Measurements from ENCODE around the gene MARCHF10.

DNA sequence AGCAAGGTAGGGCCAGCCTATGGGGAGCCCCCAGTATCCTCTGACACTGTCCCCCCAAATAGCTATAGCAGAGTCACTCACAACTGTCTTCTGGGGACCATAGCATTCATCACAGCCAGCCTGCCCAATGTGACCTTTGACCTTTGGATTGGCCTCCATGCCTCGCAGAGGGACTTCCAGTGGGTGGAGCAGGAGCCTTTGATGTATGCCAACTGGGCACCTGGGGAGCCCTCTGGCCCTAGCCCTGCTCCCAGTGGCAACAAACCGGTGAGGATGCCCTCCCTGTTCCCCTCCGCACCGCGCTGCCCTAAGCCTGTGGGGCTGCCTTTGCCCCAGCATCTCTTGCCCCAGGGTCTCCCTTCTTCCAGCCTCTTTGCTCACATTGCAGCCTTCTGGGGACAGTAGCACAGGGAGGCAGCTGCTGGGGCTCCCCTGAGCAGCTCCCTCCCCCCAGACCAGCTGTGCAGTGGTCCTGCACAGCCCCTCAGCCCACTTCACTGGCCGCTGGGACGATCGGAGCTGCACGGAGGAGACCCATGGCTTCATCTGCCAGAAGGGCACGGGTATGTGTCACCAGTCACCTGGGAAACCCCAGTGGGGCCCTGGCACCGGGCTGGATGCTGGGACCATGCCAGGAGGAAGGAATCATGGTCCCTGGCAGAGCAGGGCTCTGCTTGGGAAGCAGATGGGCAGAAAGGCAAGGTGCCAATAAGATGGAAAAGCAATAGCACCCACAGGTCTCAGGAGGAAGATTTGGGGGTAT lies 119.5 kb downstream of the MARCHF10 start:
- TF ChIP-seq EP300 (IDR thresholded peaks at IDR 0.05; ENCODE audit: low read depth), result no peak
- no peak for TF ChIP-seq POLR2A (IDR thresholded peaks at IDR 0.05)
- TF ChIP-seq, protein P1, sequence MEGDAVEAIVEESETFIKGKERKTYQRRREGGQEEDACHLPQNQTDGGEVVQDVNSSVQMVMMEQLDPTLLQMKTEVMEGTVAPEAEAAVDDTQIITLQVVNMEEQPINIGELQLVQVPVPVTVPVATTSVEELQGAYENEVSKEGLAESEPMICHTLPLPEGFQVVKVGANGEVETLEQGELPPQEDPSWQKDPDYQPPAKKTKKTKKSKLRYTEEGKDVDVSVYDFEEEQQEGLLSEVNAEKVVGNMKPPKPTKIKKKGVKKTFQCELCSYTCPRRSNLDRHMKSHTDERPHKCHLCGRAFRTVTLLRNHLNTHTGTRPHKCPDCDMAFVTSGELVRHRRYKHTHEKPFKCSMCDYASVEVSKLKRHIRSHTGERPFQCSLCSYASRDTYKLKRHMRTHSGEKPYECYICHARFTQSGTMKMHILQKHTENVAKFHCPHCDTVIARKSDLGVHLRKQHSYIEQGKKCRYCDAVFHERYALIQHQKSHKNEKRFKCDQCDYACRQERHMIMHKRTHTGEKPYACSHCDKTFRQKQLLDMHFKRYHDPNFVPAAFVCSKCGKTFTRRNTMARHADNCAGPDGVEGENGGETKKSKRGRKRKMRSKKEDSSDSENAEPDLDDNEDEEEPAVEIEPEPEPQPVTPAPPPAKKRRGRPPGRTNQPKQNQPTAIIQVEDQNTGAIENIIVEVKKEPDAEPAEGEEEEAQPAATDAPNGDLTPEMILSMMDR (IDR thresholded peaks at IDR 0.05), result no peak
- no peak for TF ChIP-seq POLR2AphosphoS5 (IDR thresholded peaks at IDR 0.05)

All from transverse colon (tissue), 4 donors.